ENCODE results near the gene PEG3.
"Not testable (repeated sequence)": the region's sequence is repeated elsewhere in the genome, so short reads cannot be mapped to it uniquely, and the experiment has no call there.

The PEG3 gene

GRCh38 chr19:56840451-56841192, at the start of gene PEG3, which contains the start of gene ZIM2:
Gene PEG3, minus strand, starts transcription at chr19:56840726. Its CDS starts 16,071 bp downstream, at chr19:56824655.
Gene ZIM2, minus strand, starts transcription at chr19:56840726. Its CDS starts 16,449 bp downstream, at chr19:56824277.
- DNase-seq (ENCODE audit: low read depth), result no peak

DNA sequence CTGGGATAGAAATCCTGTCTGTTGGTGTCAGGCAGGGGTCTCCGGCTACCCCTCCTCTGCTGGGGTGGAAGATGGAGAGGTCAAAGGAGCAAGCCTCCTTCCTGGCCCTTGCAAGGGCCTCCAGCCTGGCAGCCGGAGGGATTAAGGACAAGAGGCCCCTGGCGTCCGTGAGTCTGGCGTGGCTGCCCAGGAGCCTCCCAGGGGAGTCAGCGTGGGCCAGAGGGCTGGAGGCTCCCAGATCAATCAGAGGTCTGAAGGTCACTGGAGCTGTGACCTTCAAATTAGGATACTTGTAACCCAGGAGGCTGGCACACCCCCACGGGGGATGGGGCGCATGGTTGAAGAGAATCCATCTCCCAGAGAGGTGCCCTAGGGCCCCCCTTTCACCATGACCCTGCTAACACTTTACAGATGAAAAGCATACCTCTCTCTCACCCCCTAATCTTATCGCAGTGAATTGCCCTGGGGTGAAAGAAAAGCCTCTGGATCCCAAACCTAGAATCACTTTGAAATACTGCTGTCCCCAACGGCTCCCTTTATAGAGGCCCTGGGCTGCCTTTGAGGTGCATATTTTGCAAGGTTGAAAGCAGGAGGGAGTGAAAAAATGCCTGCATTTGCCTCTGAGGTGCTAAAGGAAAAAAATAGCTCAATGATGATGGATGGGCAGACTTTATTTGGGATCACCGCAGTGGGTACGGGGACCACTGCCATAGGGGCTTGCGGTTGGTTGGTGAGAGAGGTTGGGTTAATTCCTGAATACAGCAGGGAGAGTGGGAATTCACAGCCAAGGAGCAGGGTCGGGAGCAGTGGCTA, 44.9 kb upstream of the PEG3 start:
- no peak for DNase-seq (ENCODE audit: low read depth)

- DNase-seq (ENCODE audit: low read depth), result no peak
Measured at GRCh38 chr19:56884441-56884840, 43.9 kb upstream of the PEG3 start.

DNA sequence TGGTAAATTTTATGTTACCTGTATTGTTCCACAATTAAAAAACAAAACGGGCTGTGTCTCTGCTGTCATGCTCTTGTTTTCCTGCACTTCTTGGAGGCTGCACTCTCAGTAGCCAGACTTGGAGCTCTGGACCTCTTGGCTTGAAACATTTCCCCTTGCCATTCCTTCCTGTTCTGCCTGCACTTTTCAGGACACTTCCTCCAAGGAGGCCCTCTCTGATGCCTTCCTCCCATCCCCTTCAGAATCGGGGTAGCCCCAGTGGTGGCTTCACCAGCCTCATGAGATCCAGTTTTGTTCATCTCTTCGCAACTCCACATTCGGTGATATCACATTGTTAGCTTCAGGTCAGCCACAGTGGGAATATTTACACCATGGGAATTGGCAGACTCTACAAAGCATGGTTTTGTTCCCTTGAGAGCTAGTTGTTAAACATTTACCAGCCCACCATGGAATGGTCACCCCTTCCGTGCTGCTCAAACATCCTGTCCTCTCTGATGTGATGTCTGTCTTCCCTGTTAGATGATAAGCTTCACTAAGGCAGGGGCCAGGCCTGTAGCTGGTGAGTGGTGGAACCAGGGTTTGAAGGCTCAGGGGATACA, 40.2 kb upstream of the PEG3 start:
- DNase-seq (ENCODE audit: low read depth), result no peak

DNA sequence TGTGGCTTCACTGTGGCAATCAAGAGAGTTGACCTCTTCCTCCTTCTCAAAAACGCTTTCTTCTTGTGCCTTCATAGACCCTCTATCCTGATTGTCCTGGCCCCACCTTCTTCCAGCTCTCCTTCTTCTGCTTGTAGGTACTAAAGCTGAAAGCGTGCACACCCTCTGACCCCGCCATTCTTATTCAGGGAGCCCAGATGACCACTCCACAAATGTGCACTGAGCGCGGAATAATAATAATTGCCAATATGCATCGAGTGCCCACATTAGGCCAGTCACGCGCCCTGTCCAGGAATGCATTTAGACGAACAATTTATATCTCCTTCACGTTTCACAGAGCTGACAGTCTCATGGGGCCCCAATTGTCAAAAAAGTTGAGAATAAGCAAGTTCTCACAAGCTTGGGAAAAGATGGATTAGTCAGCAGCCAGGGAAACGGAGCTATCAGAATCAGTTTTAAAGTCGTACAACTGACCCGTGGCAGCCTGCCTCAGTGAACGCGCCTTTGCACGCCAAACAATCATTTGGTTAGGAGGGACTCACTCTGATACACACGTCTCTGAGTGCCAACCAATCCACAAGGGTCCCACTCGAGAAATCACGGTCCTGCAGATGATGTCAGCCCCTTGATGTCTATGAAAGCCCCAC, 36.7 kb upstream of the PEG3 start:
- no peak for DNase-seq (ENCODE audit: low read depth)

DNA sequence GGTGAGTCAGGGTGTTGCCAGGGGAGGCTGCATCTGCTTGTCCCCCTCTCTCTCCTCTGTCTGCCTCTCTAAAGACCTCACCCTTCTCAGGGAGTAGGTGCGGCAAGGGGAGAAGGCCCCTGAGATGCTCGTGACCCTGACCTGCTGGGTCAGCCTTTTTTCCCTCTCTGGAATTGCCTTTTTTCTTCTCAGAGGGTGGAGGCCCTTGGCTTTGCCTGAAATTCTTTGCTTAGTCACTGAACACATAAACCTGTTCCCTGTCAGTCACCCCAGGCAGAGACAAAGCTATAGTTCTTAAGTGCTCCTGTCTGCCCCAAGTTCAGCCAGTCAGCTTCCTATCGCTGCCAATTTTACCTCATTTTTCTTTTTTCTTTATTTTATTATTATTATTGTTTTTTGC, 35.2 kb upstream of the PEG3 start:
- no peak for DNase-seq (ENCODE audit: low read depth)

- DNase-seq (ENCODE audit: low read depth), result no peak
Measured at GRCh38 chr19:56874530-56874929, 34.0 kb upstream of the PEG3 start.

GRCh38 chr19:56873493-56873892, 33.0 kb upstream of the PEG3 start:
- no peak for DNase-seq (ENCODE audit: low read depth)

DNA sequence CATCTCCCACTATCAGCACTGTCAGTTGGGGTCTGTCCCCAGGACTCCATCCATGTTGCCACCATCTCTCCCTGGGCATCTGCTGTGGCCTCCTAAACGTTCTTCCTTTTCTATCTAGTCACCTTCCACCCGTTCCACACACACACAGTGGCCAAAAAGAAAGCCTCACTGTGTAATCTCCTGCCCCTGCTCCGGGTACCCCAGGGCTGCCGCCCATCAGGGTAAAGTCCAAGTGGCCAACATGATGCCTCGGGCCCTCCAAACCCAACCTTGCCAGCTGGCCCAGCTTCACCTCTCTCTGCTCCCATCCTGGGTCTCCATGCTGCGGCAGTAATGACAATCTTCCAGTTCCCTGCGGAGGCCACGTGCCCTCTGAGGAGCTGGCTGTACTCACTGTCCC, 29.4 kb upstream of the PEG3 start:
- no peak for DNase-seq (ENCODE audit: low read depth)

GRCh38 chr19:56868446-56868845, 27.9 kb upstream of the PEG3 start:
- no peak for DNase-seq (ENCODE audit: low read depth)

- DNase-seq (ENCODE audit: low read depth), result no peak
Measured at GRCh38 chr19:56866538-56866937, 26.0 kb upstream of the PEG3 start.

- DNase-seq (ENCODE audit: low read depth), result no peak
Measured at GRCh38 chr19:56864443-56865125, 24.1 kb upstream of the PEG3 start.

GRCh38 chr19:56862741-56863140, 22.2 kb upstream of the PEG3 start:
- no peak for DNase-seq (ENCODE audit: low read depth)

- not testable (repeated sequence) for DNase-seq (ENCODE audit: low read depth)
Measured at GRCh38 chr19:56860409-56860808, 19.9 kb upstream of the PEG3 start.

DNA sequence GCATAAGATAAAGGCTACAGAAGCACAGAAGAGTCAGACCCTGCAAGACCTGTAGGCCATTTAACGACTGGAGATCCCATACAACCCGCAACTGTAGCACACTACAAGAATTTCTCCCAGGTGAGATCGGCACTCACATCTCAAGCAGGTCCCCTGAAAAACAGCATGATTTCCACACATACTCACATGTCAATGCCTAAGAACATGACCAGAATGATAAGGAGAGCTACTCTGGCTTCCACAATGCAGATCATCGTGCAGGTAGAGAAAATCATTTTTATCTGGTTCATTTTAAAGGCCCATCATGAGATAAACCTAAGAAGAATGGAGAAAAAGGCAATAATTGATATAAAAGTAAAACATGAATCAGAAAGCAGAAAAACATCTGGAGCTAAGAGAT, 17.5 kb upstream of the PEG3 start:
- no peak for DNase-seq (ENCODE audit: low read depth)

- no peak for DNase-seq (ENCODE audit: low read depth)
Measured at GRCh38 chr19:56856822-56857221, 16.3 kb upstream of the PEG3 start.

GRCh38 chr19:56852361-56852760, 11.8 kb upstream of the PEG3 start:
- DNase-seq (ENCODE audit: low read depth), result not testable (repeated sequence)

DNA sequence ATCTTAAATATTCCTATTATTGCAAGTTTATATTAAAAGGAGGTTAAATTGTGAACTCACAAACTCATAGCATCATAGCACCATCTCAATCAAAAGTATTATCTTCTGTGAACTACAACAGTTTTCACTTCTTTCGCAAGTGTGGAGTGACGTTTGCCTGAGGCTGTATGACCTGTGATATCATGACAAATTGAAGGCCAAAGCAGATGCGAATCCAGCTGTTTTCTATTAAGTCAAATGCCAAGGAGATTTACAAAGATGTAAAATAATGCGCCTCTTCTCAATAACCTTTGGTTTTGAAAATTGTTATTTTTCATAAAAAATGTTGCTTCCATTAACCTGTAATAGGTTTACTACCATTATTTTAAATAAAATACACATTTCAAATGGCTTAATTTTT, 7.6 kb upstream of the PEG3 start:
- DNase-seq (ENCODE audit: low read depth), result no peak

DNA sequence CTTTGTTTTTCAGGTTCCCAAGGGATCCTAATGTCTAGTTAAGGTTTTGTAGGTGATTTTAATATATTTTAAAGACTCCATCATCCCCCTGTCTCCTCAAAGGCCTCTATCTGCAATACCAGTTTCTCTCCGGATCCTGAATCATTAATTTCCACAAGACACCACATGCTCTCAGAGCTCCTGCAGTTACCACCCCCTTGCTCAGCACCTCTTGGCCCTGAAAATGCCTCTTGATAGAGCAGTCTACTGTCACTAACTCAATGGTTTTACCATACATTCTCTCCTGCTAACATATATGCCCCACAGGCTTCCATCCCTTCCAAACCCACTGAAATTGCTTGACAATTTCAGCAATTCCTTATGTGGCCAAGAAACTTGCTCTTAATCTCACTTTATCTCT, 1.9 kb upstream of the PEG3 start:
- DNase-seq (ENCODE audit: low read depth), result no peak

DNA sequence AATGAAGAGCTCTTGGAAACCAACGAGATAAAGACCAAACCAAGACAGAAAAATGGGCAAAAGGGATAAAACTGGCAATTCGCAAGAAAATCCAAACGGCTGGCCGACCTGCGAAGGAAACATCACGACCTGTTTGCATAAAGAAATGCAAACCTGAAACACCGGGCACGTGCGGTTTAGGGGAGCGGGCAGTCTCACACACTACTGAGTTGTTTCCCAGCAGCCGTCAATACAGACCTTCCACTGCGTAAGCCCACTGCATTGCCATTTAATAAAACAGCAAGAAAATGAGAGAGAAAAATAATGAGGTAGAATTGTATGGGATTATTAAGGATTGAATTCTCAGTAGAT, 642 bp upstream of the PEG3 start:
- DNase-seq (ENCODE audit: low read depth), result no peak

- no peak for DNase-seq (ENCODE audit: low read depth)
Measured at GRCh38 chr19:56839652-56840450, 675 bp downstream of the PEG3 start.

Data from stimulated activated CD8-positive, alpha-beta memory T cell treated with anti-CD3 and anti-CD28 coated beads, Interleukin-15, amount 100 ng/mL, for 24 hours (primary cell).